ENCODE measurements around the gene PRKCZ. TPM values are rescaled to one million over a fixed set of nuclear protein-coding genes. Genes with fewer than 3 reads are reported as not detected.

The PRKCZ gene
- total RNA-seq, 3 donors from 2014 or later (not counting 1 experiment from before 2014, with no cell fraction given) = 25.1 to 37.1 (median 30.5) TPM

- DNase-seq = peak in 1 of 2 donors; percentile 82
- intact Hi-C loops (cut with micrococcal nuclease) = no loop called here
- H3K27me3 ChIP-seq (ENCODE audit: control insufficient read depth, insufficient read depth, low read length) = peaks cover 5% of the 10 kb centered on the region
- peaks cover 16% of the 10 kb centered on the region for H3K4me1 ChIP-seq (ENCODE audit: control insufficient read depth, insufficient read depth, low read length)
- H3K4me3 ChIP-seq (ENCODE audit: low read length) = no peak overlapping the region
- no peak for TF ChIP-seq CTCF (IDR thresholded peaks at IDR 0.05)
- Mint-ChIP-seq H3K4me3 (no peak overlapping the region), H3K36me3 (no peaks in the 10 kb centered on the region), H3K9me3 (no peaks in the 10 kb centered on the region), H3K27me3 (ENCODE audit: low read depth in 2 of 2) (peaks cover 0 to 3% of the 10 kb centered on the region in 2 donors), H3K27ac (no peak overlapping the region), H3K4me1 (no peaks in the 10 kb centered on the region)
- no peaks in the 10 kb centered on the region for H3K36me3 ChIP-seq (ENCODE audit: control insufficient read depth, insufficient read depth, low read length)
- H3K27ac ChIP-seq (ENCODE audit: low read length) = no peak overlapping the region
- 20% methylated on average over 49 of the region's 49 CpGs for WGBS (ENCODE audit: insufficient coverage)
- peak; percentile 45 to 78 (median 69) for ATAC-seq
- H3K9me3 ChIP-seq (ENCODE audit: control insufficient read depth, insufficient read depth, low read length) = no peaks in the 10 kb centered on the region
These were observed 162.6 kb downstream of the PRKCZ start for GRCh38 chr1:2212532-2213491.

GRCh38 chr1:2213576-2214505 is 163.6 kb downstream of the PRKCZ start:
- TF ChIP-seq CTCF (IDR thresholded peaks at IDR 0.05) = no peak
- no peak overlapping the region for H3K4me3 ChIP-seq (ENCODE audit: low read length)
- H3K27ac Mint-ChIP-seq = no peak overlapping the region
- 90% methylated on average over 31 of the region's 32 CpGs for WGBS (ENCODE audit: insufficient coverage)
- H3K36me3 ChIP-seq (ENCODE audit: control insufficient read depth, insufficient read depth, low read length) = no peaks in the 10 kb centered on the region
- H3K27me3 Mint-ChIP-seq (ENCODE audit: low read depth in 2 of 2) = peaks cover 0 to 6% of the 10 kb centered on the region in 2 donors
- intact Hi-C loops (cut with micrococcal nuclease) = no loop called here
- no peak overlapping the region for H3K4me3 Mint-ChIP-seq
- H3K36me3 Mint-ChIP-seq = no peaks in the 10 kb centered on the region
- ATAC-seq (no peak), DNase-seq (no peak)
- H3K9me3 Mint-ChIP-seq = no peaks in the 10 kb centered on the region
- H3K9me3 ChIP-seq (ENCODE audit: control insufficient read depth, insufficient read depth, low read length) = no peaks in the 10 kb centered on the region
- no peak overlapping the region for H3K27ac ChIP-seq (ENCODE audit: low read length)
- peaks cover 16% of the 10 kb centered on the region for H3K4me1 ChIP-seq (ENCODE audit: control insufficient read depth, insufficient read depth, low read length)
- peaks cover 0 to under 1% of the 10 kb centered on the region in 2 donors for H3K4me1 Mint-ChIP-seq
- peaks cover 5% of the 10 kb centered on the region for H3K27me3 ChIP-seq (ENCODE audit: control insufficient read depth, insufficient read depth, low read length)

- H3K36me3 Mint-ChIP-seq = no peaks in the 10 kb centered on the region
- H3K9me3 Mint-ChIP-seq = no peaks in the 10 kb centered on the region
- H3K4me3 ChIP-seq (ENCODE audit: low read length) = no peak overlapping the region
- H3K4me1 Mint-ChIP-seq = peaks cover 0 to 4% of the 10 kb centered on the region in 2 donors
- no peak overlapping the region for H3K4me3 Mint-ChIP-seq
- intact Hi-C loops (cut with micrococcal nuclease) = no loop called here
- no peak overlapping the region for H3K27ac ChIP-seq (ENCODE audit: low read length)
- H3K9me3 ChIP-seq (ENCODE audit: control insufficient read depth, insufficient read depth, low read length) = no peaks in the 10 kb centered on the region
- H3K27ac Mint-ChIP-seq = no peak overlapping the region
- H3K27me3 ChIP-seq (ENCODE audit: control insufficient read depth, insufficient read depth, low read length) = peaks cover 5% of the 10 kb centered on the region
- H3K27me3 Mint-ChIP-seq (ENCODE audit: low read depth in 2 of 2) = peaks cover 0 to 10% of the 10 kb centered on the region in 2 donors
- H3K4me1 ChIP-seq (ENCODE audit: control insufficient read depth, insufficient read depth, low read length) = peaks cover 16% of the 10 kb centered on the region
- WGBS (ENCODE audit: insufficient coverage) = 89% methylated on average over 21 of the region's 21 CpGs
- ATAC-seq (no peak), DNase-seq (no peak)
- H3K36me3 ChIP-seq (ENCODE audit: control insufficient read depth, insufficient read depth, low read length) = no peaks in the 10 kb centered on the region
- TF ChIP-seq CTCF (IDR thresholded peaks at IDR 0.05) = no peak
These were observed 164.5 kb downstream of the PRKCZ start for GRCh38 chr1:2214541-2215241.
